Renal pelvis (tissue), 4 donors: ENCODE results near the gene CXorf65. TPM values are rescaled to one million over a fixed set of nuclear protein-coding genes. Genes with fewer than 3 reads are reported as not detected.

Experiments used
- DNase-seq: peaks from one replicate; pipeline ENCODE4 v3.0.0-alpha.2; 2013
- polyA plus RNA-seq, 3 donors: library from polyadenylated mRNA; unstranded; fragments of 120-200 nt; gene quantifications; one replicate each; pipeline ENCODE4 v1.2.1, GENCODE V29; 2013; ENCODE audit not compliant: insufficient read length in 3 of 3

The CXorf65 gene
- polyA plus RNA-seq, 3 donors, result not detected

DNA sequence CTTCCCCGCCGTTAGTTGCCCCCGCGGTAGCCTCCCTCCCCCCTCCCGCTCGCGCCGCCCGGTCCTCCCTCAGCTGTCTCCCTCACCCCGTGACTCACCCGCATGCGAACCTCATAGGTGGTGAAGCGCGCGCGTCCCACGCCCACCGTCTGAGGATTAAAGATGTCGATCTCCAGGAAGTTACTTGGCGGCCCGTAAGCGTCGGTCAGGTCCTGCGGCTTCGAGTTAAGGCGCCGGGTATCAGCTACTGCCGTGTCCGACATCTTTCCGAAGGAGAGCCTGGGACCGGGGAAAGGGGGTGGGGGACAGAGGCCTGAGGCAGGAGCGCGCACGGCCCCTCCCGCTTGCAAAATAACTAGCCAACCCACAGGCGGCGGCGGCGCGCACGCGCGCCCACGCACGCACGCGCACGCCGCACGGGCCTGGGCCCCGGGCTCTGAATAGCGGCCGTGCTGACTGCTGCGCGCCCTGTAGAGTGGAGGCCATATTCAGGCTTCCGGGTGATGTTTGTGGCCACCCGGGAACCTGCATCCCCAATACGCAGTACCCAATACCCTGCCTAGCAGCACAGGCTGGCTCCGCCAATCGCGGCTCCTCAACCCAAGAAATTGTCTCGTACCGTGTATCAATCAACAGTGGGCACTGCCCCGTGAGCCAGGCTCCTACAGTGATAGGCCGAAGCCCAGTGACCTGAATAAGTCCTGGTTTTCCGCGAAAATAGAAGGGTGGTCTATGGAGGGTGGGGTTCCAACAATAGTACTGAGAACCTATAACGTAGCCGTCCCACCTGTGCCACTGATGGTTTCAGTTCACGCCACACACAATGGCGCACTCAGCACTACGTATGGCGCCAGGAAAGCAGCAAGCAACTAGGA lies 38.3 kb downstream of the CXorf65 start, which contains the start of gene SNX12:
Gene SNX12 (minus strand): TSS at position 291 of the 875 bp plus-strand sequence. CDS start 28 bp downstream, at position 263.
- peak; percentile 90 for DNase-seq

DNA sequence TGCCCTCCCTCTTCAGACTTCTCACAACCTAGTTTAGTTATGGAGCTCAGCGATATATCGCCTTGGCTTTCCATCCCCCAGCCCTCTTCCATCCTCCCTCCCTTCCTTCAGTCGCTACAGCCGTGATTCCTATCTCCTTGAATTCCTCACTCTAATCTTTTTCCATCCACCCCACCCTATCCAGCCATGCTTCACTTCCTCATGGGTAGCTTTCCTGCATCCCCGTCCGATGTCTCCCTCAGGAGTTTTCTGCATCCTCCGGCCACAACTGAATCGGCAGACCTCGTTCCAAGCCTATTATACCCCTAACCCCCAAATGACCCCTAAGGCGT lies 38.9 kb downstream of the CXorf65 start:
- no peak for DNase-seq

DNA sequence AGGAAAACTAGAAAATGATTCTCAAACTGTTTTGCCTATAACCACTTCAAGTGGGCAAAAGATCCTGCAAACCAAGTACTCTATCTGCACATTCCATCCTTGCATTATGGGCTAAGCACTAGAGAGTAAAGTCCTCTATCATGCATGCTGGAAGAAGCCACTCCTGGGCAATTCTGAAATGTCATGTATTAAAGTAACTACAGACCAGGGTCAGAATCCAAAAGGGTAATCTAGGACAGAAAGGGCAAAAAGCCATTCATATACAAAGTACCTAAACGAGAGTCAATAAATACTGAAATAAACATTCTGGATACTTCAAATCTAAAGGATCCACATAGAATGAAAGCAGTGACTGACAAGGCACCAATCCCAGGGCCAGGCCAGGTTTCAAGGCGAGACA lies 39.5 kb downstream of the CXorf65 start:
- DNase-seq, result no peak

DNA sequence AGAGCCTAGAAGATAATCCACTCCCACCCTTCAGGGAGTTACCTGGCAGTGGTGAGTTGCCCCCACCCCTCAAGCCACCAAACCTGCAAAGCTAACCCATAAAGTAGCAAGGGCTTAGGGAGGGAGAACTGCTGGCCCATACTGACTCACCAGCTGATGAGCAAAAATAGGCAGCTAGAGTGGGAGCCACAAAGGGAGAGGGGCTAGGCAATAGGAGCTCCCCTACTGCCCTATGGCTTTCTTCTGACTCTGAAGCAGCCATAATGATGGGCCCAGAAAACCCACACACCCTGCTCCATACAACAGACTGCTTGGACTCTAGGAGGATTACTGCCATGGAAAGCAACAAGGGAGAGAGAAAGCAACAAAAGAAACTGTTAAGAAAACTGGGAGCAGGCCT lies 46.4 kb downstream of the CXorf65 start:
- DNase-seq, result no peak

DNA sequence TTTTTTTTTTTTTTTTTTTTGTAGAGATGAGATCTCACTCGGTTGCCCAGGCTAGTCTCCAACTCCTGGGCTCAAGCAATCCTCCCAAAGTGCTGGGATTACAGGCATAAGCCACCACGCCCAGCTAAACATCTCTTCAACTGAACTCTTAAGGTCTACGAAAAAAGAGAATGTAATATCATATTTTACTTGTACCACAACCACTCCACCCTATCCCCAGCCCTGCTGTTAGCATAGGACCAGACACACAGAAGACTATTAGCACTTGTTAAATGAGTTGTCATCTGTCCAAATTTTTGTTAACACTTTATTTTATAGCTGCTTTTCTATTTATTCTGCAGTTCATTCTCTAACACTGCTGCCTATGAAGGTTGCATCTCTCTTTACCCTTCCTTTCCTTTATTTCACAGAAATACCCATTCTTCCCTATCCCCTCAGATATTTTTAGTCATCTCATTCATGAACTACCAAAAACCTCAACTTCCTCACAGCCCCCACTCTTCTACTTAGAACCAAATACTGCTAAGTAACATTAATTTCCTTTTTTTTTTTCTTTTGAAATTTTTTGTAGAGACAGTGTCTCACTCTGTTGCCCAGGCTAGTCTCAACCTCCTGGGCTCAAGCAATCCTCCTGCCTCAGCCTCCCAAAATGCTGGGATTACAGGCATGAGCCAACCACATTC lies 48.6 kb downstream of the CXorf65 start:
- DNase-seq, result no peak

DNA sequence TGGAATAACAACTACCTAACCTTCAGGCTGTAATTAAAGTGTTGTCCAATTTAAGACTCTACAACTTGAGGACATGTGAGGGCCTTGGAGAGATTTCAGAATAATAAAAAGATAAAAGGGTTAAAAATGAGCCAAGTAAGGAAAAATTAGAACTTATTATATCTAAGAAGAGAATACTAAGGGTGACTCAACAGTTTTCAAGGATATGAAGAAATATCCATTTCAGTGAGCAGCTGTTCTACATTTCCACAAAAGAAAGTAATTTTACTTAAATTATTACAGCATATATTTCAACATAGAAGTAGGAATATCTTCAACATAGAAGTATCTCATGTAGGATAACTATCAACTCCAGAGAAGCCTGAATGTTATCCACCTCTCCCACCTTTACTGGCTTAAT lies 49.7 kb downstream of the CXorf65 start:
- DNase-seq, result no peak

Other genes with a start within 250 kb of the CXorf65 start
- under 1 TPM in 2 of 3 donors, not detected in 1; 0.04 to 0.13 TPM for gene TEX11, start 198.0 kb downstream of the CXorf65 start, polyA plus RNA-seq
- 1 to 10 TPM; 1.9 to 2.7 (median 2.5) TPM for gene SLC7A3, start 175.6 kb downstream of the CXorf65 start, polyA plus RNA-seq
- gene SNX12, start 38.4 kb downstream of the CXorf65 start, polyA plus RNA-seq, result 10 to 100 TPM; 53.6 to 54.2 (median 54.1) TPM
- 10 to 100 TPM; 24.2 to 32.6 (median 25.6) TPM for gene FOXO4, start 10.9 kb downstream of the CXorf65 start, polyA plus RNA-seq
- gene IL2RG, start 4.8 kb upstream of the CXorf65 start, polyA plus RNA-seq, result under 1 TPM; 0.35 to 0.81 (median 0.63) TPM
- gene MED12, start 11.9 kb upstream of the CXorf65 start, polyA plus RNA-seq, result 10 to 100 TPM; 47.9 to 55.0 (median 54.9) TPM
- gene NLGN3, start 38.1 kb upstream of the CXorf65 start, polyA plus RNA-seq, result 1 to 10 TPM; 4.3 to 5.8 (median 4.9) TPM
- 10 to 100 TPM; 53.5 to 58.9 (median 58.1) TPM for gene GJB1, start 116.5 kb upstream of the CXorf65 start, polyA plus RNA-seq
- 10 to 100 TPM; 66.3 to 71.6 (median 66.7) TPM for gene ZMYM3, start 147.4 kb upstream of the CXorf65 start, polyA plus RNA-seq
- 100 to 1,000 TPM; 622 to 661 (median 635) TPM for gene NONO, start 176.9 kb upstream of the CXorf65 start, polyA plus RNA-seq
- 1 to 10 TPM; 1.3 to 2.1 (median 1.6) TPM for gene ITGB1BP2, start 195.0 kb upstream of the CXorf65 start, polyA plus RNA-seq